Liver (tissue), 9 donors: ENCODE measurements around the gene NLGN3. TPM values are rescaled to one million over a fixed set of nuclear protein-coding genes. Genes with fewer than 3 reads are reported as not detected.

Experiments
- DNase-seq: peaks from one replicate; pipeline ENCODE4 v3.0.0-alpha.2; 2017; ENCODE audit warnings: low spot score
- H3K27ac ChIP-seq, 2 donors: one replicate each; pipeline ENCODE4 v1.7.0; 2013; ENCODE audit warnings: inconsistent platforms in 2 of 2, low read length in 2 of 2, control low read depth in 1 of 2, low read depth in 1 of 2, mild to moderate bottlenecking in 1 of 2
- H3K27me3 ChIP-seq, 4 donors: one replicate each; pipeline versions ENCODE4 v1.6.1 to v1.7.0; 2013; ENCODE audit warnings: low read length in 3 of 4, inconsistent platforms in 1 of 4, mild to moderate bottlenecking in 1 of 4, moderate library complexity in 1 of 4; ENCODE audit not compliant: control insufficient read depth in 4 of 4, insufficient read depth in 4 of 4
- H3K36me3 ChIP-seq, 4 donors: one replicate each; pipeline versions ENCODE4 v1.6.1 to v1.7.0; 2013; ENCODE audit warnings: low read length in 3 of 4, mild to moderate bottlenecking in 3 of 4, low read depth in 1 of 4, moderate library complexity in 1 of 4; ENCODE audit not compliant: control insufficient read depth in 4 of 4, insufficient read depth in 3 of 4
- H3K4me1 ChIP-seq, 4 donors: one replicate each; pipeline versions ENCODE4 v1.6.1 to v1.7.0; 2013; ENCODE audit warnings: low read length in 3 of 4, mild to moderate bottlenecking in 3 of 4, moderate library complexity in 1 of 4; ENCODE audit not compliant: control insufficient read depth in 4 of 4, insufficient read depth in 4 of 4
- H3K4me3 ChIP-seq, 3 donors: one replicate each; pipeline versions ENCODE4 v1.6.1 to v1.7.0; 2013; ENCODE audit warnings: low read length in 3 of 3, control low read depth in 1 of 3, low read depth in 1 of 3, mild to moderate bottlenecking in 1 of 3
- H3K9ac ChIP-seq, 2 donors: one replicate each; pipeline ENCODE4 v1.7.0; 2013; ENCODE audit warnings: low read length in 2 of 2, mild to moderate bottlenecking in 2 of 2, moderate library complexity in 2 of 2, control low read depth in 1 of 2, low read depth in 1 of 2
- H3K9me3 ChIP-seq, 4 donors: one replicate each; pipeline versions ENCODE4 v1.6.1 to v1.7.0; 2013; ENCODE audit warnings: low read length in 3 of 4; ENCODE audit not compliant: control insufficient read depth in 4 of 4
- CTCF ChIP-seq: fragments of 150-350 bp; IDR thresholded peaks from 2 replicates; pipeline ENCODE4 v1.5.1; 2017; ENCODE audit warnings: improper control_type of control experiment, low read depth, low read length; ENCODE audit not compliant: missing input control
- EGR1 ChIP-seq, 2 donors: IDR thresholded peaks; 2 replicates each; pipeline ENCODE4 v1.6.1; 2016 to 2018; ENCODE audit warnings: antibody characterized with exemption in 2 of 2, low read depth in 2 of 2
- FOXA2 ChIP-seq: IDR thresholded peaks from 2 replicates; pipeline ENCODE4 v1.6.1; 2016; ENCODE audit warnings: antibody characterized with exemption
- GABPA ChIP-seq, 2 donors: IDR thresholded peaks in 1 of 2; conservative IDR thresholded peaks in 1 of 2; 2 replicates each; pipeline ENCODE4 v1.6.1; 2016; ENCODE audit warnings: antibody characterized with exemption in 2 of 2, mild to moderate bottlenecking in 1 of 2, moderate library complexity in 1 of 2
- HNF4A ChIP-seq, 2 donors: conservative IDR thresholded peaks; 2 replicates each; pipeline ENCODE4 v1.6.1; 2016; ENCODE audit warnings: antibody characterized with exemption in 2 of 2, mild to moderate bottlenecking in 2 of 2
- HNF4G ChIP-seq: IDR thresholded peaks from 2 replicates; pipeline ENCODE4 v1.6.1; 2016; ENCODE audit warnings: antibody characterized with exemption
- JUND ChIP-seq, 2 donors: IDR thresholded peaks; 2 replicates each; pipeline ENCODE4 v1.6.1; 2016; ENCODE audit warnings: antibody characterized with exemption in 2 of 2
- NR2F2 ChIP-seq: IDR thresholded peaks from 2 replicates; pipeline ENCODE4 v1.6.1; 2016; ENCODE audit warnings: antibody characterized with exemption
- RAD21 ChIP-seq, 2 donors: IDR thresholded peaks; 2 replicates each; pipeline ENCODE4 v1.6.1; 2016; ENCODE audit warnings: antibody characterized with exemption in 2 of 2, mild to moderate bottlenecking in 2 of 2
- RXRA ChIP-seq, 2 donors: IDR thresholded peaks; 2 replicates each; pipeline ENCODE4 v1.6.1; 2017 to 2018; ENCODE audit warnings: antibody characterized with exemption in 2 of 2, mild to moderate bottlenecking in 1 of 2
- SP1 ChIP-seq: IDR thresholded peaks from 2 replicates; pipeline ENCODE4 v1.6.1; 2018; ENCODE audit warnings: antibody characterized with exemption, mild to moderate bottlenecking
- TAF1 ChIP-seq: conservative IDR thresholded peaks from 2 replicates; pipeline ENCODE4 v1.6.1; 2016; ENCODE audit warnings: antibody characterized with exemption, mild to moderate bottlenecking
- YY1 ChIP-seq: IDR thresholded peaks from 2 replicates; pipeline ENCODE4 v1.6.1; 2016; ENCODE audit warnings: antibody characterized with exemption, mild to moderate bottlenecking
- WGBS: extraction: QIAGEN DNeasy Blood & Tissue Kit; methylation state at CpG from one replicate; pipeline ENCODE4 v1.1.7; 2013; 5-methylcytosine and 5-hydroxymethylcytosine counted together
- polyA plus RNA-seq, 2 donors: library from polyadenylated mRNA; stranded (reverse) in 1 of 2; unstranded in 1 of 2; fragments of 200-250 nt in 1 of 2; fragments of >200 nt in 1 of 2; fragmentation: Nextera tagmentation in 1 of 2; extraction: Ambion mirVana in 1 of 2; gene quantifications; one replicate each; pipeline versions ENCODE4 v1.2.1 to v1.2.3, GENCODE V29; 2013 to 2015
- total RNA-seq, 2 donors: library from RNA; depleted of rRNA; stranded (reverse); fragments of >200 nt; gene quantifications; one replicate each; pipeline ENCODE4 v1.2.3, GENCODE V29; 2014
- TF ChIP-seq, protein P1 (sequence below): IDR thresholded peaks from 2 replicates; pipeline ENCODE4 v1.6.1; 2016; ENCODE audit warnings: antibody characterized with exemption
- TF ChIP-seq, protein P2 (sequence below): IDR thresholded peaks from 2 replicates; pipeline ENCODE4 v1.6.1; 2016; ENCODE audit warnings: antibody characterized with exemption
- TF ChIP-seq, protein P3 (sequence below): IDR thresholded peaks from 2 replicates; pipeline ENCODE4 v1.6.1; 2016; ENCODE audit warnings: antibody characterized with exemption, mild to moderate bottlenecking
- TF ChIP-seq, protein P4 (sequence below): IDR thresholded peaks from 2 replicates; pipeline ENCODE4 v1.6.1; 2016; ENCODE audit warnings: antibody characterized with exemption
- donor health status: healthy.
- donor health status: healthy.
- donor health status: healthy.
- donor health status: healthy.
- donor health status: healthy.

The NLGN3 gene
- total and polyA plus RNA-seq, 4 donors: 0.11 to 0.23 (median 0.15) TPM

GRCh38 chrX:71098951-71099506 is 45.6 kb upstream of the NLGN3 start:
- H3K27ac ChIP-seq: no peak overlapping the region
- no peak for DNase-seq
- no peak overlapping the region for H3K9ac ChIP-seq
- 76% methylated on average over 5 of the region's 5 CpGs for WGBS
- no peaks in the 10 kb centered on the region for H3K36me3 ChIP-seq
- TF ChIP-seq GABPA (IDR thresholded peaks at IDR 0.05 in 1 of 2, conservative IDR thresholded peaks at IDR 0.05 in 1 of 2) (no peak), EGR1 (IDR thresholded peaks at IDR 0.05; ENCODE audit: low read depth in 2 of 2) (no peak), HNF4A (conservative IDR thresholded peaks at IDR 0.05) (no peak), SP1 (no peak), RAD21 (IDR thresholded peaks at IDR 0.05) (no peak), JUND (IDR thresholded peaks at IDR 0.05) (no peak), FOXA2 (no peak), HNF4G (no peak), RXRA (IDR thresholded peaks at IDR 0.05) (no peak), NR2F2 (no peak), YY1 (no peak), TAF1 (no peak), CTCF (no peak)
- TF ChIP-seq, protein P1, sequence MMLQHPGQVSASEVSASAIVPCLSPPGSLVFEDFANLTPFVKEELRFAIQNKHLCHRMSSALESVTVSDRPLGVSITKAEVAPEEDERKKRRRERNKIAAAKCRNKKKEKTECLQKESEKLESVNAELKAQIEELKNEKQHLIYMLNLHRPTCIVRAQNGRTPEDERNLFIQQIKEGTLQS: no peak
- TF ChIP-seq, protein P2, sequence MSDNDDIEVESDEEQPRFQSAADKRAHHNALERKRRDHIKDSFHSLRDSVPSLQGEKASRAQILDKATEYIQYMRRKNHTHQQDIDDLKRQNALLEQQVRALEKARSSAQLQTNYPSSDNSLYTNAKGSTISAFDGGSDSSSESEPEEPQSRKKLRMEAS: no peak
- TF ChIP-seq, protein P3, sequence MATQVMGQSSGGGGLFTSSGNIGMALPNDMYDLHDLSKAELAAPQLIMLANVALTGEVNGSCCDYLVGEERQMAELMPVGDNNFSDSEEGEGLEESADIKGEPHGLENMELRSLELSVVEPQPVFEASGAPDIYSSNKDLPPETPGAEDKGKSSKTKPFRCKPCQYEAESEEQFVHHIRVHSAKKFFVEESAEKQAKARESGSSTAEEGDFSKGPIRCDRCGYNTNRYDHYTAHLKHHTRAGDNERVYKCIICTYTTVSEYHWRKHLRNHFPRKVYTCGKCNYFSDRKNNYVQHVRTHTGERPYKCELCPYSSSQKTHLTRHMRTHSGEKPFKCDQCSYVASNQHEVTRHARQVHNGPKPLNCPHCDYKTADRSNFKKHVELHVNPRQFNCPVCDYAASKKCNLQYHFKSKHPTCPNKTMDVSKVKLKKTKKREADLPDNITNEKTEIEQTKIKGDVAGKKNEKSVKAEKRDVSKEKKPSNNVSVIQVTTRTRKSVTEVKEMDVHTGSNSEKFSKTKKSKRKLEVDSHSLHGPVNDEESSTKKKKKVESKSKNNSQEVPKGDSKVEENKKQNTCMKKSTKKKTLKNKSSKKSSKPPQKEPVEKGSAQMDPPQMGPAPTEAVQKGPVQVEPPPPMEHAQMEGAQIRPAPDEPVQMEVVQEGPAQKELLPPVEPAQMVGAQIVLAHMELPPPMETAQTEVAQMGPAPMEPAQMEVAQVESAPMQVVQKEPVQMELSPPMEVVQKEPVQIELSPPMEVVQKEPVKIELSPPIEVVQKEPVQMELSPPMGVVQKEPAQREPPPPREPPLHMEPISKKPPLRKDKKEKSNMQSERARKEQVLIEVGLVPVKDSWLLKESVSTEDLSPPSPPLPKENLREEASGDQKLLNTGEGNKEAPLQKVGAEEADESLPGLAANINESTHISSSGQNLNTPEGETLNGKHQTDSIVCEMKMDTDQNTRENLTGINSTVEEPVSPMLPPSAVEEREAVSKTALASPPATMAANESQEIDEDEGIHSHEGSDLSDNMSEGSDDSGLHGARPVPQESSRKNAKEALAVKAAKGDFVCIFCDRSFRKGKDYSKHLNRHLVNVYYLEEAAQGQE: no peak
- TF ChIP-seq, protein P4, sequence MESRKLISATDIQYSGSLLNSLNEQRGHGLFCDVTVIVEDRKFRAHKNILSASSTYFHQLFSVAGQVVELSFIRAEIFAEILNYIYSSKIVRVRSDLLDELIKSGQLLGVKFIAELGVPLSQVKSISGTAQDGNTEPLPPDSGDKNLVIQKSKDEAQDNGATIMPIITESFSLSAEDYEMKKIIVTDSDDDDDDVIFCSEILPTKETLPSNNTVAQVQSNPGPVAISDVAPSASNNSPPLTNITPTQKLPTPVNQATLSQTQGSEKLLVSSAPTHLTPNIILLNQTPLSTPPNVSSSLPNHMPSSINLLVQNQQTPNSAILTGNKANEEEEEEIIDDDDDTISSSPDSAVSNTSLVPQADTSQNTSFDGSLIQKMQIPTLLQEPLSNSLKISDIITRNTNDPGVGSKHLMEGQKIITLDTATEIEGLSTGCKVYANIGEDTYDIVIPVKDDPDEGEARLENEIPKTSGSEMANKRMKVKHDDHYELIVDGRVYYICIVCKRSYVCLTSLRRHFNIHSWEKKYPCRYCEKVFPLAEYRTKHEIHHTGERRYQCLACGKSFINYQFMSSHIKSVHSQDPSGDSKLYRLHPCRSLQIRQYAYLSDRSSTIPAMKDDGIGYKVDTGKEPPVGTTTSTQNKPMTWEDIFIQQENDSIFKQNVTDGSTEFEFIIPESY: no peak
- H3K4me3 ChIP-seq: no peak overlapping the region
- no peaks in the 10 kb centered on the region for H3K9me3 ChIP-seq
- H3K27me3 ChIP-seq: no peaks in the 10 kb centered on the region
- peaks cover 4 to 16% (median 10%) of the 10 kb centered on the region in 4 donors for H3K4me1 ChIP-seq
